ENCODE measurements around the gene CD80.

Gene CD80

GRCh38 chr3:119542168-119542767, 17.1 kb downstream of the CD80 start:
- no peak for DNase-seq

DNA sequence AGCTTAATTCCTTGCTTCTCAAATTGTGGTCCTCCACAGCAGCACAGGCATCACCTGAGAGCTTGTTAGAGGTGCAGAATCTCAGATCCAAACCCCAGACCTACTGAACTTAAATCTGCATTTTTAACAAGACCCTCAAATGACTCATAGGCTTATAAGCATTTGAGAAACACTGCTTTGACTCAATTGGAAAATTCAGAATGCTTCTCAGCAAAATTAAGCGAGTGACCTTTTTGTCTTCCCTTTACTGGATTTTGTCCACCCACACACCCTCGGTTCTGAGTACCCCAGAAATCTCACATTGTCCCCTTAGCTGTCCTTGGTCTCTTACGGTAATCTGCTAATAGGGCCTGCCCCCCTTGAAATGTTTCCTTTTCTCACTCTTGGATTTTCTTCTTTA, 17.9 kb downstream of the CD80 start:
- no peak for DNase-seq

DNA sequence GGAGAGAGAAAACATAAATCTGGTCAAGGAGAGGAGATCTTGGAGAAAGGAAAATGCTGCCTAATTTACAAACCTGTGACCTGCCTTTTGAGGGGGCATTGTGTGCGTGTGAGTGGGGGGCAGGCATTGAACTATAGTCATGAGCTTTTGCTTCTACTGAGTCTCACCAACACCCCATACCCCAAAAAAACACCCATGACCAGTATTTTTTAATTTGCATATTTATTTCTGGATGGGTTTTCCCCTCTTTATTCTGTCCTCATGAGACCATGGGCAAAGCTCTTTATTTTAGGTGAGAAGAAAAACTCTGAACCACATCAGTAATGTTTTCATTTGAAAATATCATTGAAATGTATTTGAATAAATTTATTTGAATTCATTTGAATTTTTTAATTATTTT, 20.6 kb downstream of the CD80 start:
- no peak for DNase-seq

DNA sequence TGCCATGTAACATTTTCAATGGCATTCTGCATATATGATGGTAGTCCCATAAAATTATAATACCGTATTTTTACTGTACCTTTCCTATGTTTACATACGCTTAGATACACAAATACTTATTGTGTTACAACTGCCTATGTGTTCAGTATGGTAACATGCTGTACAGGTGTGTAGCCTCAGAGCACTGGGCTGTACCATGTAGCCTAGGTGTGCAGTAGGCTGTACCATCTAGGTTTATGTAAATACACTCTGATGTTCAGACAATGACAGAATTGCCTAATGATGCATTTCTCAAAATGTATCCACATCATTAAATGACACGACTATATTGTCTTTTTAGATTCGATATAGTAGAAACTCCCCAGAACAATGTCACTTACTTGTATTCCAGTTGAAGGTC, 22.7 kb downstream of the CD80 start:
- peak; percentile 33 for DNase-seq

- DNase-seq, result no peak
These were observed 25.1 kb downstream of the CD80 start for GRCh38 chr3:119534296-119534695.

- no peak for DNase-seq
These were observed 28.3 kb downstream of the CD80 start for GRCh38 chr3:119531151-119531550.

- no peak for DNase-seq
These were observed 29.0 kb downstream of the CD80 start for GRCh38 chr3:119530456-119530855.

DNA sequence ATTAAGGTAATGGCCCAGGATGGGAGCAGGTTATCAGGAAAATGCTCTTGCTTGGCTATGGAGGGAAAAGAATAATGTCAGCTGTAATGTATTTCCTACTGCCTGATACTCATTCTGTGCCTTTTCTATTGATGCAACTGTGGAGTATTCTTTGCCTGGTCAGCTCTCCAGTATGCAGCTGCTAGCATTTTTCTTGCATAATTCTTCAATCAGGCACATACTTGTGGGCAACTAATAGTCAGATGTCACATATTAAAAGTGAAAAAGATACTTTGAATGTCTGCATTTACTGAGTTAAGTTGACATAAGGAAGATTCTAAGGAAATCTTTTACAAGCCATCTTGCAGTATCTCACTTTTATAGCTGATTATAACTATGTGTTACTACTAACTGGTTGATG, 29.5 kb downstream of the CD80 start:
- no peak for DNase-seq

GRCh38 chr3:119527714-119528113, 31.7 kb downstream of the CD80 start:
- DNase-seq, result no peak

DNA sequence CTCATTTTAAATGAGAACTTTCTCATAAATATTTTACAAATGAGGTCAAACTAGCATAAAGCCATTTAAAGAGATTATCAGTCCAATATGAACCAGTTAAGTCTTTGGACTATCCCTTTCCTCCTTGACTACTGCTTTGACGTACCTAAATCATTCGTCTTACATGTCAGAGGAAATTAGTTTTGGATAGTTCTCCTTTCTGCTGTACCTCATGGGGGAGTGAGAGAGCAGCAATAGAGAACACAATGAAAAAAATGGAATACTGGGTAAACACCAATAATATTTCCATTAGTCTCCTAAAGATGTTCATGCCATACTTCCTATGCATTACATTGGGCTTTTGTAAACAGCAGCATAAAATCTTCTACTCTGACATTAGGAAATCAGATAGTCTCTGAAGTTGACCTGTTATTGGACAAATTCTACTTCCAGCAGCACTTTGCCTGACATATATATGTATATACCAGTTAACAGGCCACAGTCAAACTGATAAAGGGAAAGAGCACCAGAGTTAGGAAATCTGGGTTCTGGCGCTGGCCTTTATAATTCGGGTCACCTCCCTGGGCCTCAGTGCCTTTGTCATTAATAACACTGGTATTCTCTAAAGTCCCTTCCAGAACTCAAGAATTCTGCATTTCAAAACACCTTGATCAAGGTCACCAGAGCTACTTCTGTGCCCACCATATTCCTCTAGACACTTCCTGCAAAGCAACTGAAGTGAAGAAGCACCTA, 34.3 kb downstream of the CD80 start:
- DNase-seq, result no peak

- DNase-seq, result no peak
These were observed 41.4 kb downstream of the CD80 start for GRCh38 chr3:119518026-119518425.

GRCh38 chr3:119517112-119517511, 42.3 kb downstream of the CD80 start:
- no peak for DNase-seq

- no peak for DNase-seq
These were observed 44.8 kb downstream of the CD80 start for GRCh38 chr3:119514637-119515036.

GRCh38 chr3:119510690-119511089, 48.7 kb downstream of the CD80 start:
- no peak for DNase-seq

DNA sequence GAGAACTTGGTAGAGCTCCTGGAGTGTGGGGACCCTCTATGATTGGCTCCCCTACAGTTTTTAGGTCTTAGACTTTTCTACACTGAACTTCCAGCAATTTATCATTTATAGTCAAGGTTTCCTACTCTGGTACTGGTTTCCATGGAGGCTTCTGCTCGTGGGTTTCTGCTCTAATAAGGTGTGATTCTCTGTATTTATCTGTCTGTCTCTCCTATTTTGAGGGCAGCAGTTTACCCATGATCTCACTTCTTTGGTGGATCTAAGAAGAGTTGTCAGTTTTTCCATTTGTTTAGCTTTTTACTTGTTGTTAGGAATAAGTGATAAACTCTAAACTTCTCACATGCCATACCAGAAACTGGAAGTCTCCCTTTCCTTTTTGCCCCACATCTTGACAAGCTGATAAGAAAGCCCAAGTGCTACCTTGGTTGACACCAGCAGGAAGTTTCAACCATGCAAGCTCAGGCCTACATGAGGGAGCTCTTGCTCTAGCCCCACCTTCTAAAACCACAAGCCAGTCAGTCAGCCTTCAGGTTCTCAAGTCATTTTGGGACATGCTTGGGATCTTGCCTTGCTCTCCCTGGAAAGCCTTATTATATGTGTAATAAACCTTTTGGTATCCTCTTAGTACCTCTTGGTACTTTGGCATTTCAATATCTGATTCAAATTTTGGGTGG, 51.1 kb downstream of the CD80 start:
- DNase-seq, result no peak

GRCh38 chr3:119507404-119507803, 52.0 kb downstream of the CD80 start:
- no peak for DNase-seq

DNA sequence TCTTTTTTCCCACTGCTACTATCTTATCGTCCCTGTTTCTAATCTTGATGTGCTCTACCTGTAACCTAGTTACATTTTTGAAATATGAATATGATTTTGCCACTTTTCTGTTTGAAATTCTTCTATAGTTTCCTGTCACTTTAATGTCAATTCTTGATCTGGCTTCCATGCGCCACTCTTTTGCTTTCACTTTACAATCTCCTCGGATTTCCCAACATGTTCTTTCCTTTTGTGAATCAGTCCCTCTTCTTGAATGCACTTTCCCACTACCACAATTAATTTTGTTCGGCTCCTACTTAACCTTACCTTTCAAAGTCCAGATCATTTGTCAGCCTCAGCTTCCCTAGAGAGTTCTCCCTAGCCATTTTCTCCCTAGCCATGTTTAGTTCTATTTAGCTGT, 52.8 kb downstream of the CD80 start:
- no peak for DNase-seq

GRCh38 chr3:119500901-119501300, 58.5 kb downstream of the CD80 start:
- no peak for DNase-seq

- no peak for DNase-seq
These were observed 59.1 kb downstream of the CD80 start for GRCh38 chr3:119500265-119500664.

DNA sequence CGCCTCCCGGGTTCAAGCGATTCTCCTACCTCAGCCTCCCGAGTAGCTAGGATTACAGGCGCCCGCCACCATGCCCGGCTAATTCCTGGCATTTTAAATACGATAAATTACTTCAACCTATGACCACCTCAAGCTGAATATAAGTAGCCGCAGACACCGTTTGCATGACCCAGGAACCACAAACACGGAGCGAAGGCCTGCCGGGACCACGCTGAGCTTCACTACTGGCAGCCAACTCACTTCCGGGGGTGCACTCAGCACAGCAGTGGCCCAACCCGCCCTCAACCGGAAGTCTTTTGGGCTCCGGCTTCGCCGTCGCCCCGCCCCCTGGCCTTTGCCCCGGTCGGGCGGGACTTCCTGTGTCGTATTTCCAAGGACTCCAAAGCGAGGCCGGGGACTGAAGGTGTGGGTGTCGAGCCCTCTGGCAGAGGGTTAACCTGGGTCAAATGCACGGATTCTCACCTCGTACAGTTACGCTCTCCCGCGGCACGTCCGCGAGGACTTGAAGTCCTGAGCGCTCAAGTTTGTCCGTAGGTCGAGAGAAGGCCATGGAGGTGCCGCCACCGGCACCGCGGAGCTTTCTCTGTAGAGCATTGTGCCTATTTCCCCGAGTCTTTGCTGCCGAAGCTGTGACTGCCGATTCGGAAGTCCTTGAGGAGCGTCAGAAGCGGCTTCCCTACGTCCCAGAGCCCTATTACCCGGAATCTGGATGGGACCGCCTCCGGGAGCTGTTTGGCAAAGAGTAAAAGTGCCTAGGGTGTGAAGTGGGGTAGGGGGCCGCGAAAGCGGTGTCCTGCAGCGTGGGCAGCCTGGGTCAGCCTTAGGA, 61.0 kb downstream of the CD80 start, which contains the start of gene TIMMDC1:
Gene TIMMDC1 (plus strand): TSS at position 362 of the 826 bp plus-strand sequence. CDS start 187 bp downstream, at position 549.
- DNase-seq, result peak; percentile 94

DNA sequence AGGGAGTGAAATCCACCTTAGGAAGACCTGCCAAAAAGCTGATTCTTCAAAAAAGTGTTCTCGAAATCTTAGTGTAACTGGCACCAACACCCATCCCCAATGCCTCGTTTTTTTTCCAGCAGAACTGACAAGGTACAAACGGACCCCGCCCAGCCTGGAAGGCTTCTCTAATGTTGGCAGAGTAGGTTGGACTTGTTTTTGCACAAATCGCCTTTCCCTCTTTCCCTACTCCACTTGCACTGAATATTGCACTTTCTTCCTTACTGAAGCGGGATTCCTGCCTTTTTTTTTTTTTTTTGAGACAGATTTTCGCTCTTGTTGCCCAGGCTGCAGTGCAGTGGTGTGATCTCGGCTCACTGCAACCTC, 61.6 kb downstream of the CD80 start:
- DNase-seq, result no peak

- no peak for DNase-seq
These were observed 64.8 kb downstream of the CD80 start for GRCh38 chr3:119494597-119494996.

DNA sequence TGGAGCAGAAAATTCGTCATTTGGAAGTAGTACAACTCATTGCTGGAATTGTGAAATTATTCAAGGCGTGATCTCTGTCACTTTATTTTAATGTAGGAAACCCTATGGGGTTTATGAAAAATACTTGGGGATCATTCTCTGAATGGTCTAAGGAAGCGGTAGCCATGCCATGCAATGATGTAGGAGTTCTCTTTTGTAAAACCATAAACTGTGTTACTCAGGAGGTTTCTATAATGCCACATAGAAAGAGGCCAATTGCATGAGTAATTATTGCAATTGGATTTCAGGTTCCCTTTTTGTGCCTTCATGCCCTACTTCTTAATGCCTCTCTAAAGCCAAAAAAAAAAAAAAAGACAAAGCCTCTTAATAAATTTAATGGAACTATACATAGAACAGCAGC, 66.6 kb downstream of the CD80 start:
- no peak for DNase-seq

All from DMS153 (cell line).